GM19438 (cell line): ENCODE results near the gene MEGF6.
"Not testable (repeated sequence)": the region's sequence is repeated elsewhere in the genome, so short reads cannot be mapped to it uniquely, and the experiment has no call there.

Source experiments
- ATAC-seq: cut with Tn5 transposase; IDR thresholded peaks from one replicate; pipeline ENCODE4 v1.9.1; 2021; ENCODE audit warnings: low read depth; ENCODE audit not compliant: unreplicated experiment

The MEGF6 gene

DNA sequence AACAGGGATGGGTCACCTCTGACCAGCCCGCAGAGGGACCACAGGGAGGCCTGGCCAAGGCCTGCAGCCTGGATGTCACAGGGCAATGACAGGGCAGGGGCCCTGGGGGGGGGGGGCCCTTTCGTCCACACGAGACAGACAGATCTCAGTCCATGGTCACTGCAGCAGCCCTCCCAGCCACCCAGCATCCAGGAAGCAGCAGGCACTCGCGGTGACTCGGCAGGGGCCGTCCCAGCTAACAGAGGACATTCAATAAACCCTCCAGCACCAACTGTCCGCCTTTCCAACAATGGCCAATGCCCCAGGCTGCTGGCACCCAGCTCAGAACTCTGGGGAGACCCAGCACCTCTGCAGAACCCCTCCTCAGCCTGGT is 32.9 kb downstream of the MEGF6 start:
- no peak for ATAC-seq

DNA sequence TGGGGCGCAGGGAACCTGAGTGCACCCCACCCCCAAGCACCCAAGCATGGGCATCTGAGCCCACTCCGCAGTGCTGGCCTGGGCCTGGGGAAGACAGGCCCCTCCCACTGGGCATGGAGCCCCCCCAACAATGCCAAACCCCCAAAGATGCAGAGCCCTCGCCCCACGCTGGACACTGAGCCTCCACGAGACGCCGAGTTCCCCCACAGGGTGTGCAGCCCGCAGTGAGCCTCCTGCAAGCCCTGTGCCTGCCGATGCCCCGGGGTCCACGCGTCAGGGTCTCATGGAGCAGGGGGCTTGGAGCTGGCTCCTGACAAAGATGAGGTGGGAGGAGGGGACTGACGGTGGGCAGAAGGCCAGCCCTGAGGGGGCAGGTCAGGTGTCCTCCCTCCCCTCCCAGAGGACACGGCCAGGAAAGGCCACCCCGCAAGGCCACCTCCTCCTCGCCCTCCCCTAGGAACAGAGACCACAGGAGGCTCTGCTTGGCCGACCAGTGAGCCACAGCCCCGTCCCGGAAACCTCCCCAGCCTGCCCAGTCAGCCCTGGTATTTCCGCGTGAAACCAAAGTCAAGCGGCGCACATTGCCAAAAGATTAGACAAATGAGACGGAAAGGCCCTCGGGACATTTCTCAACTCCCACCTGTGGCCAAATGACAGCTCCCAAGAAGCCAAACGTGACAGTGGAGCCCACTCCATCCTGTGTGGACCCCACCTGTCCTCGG is 33.4 kb downstream of the MEGF6 start:
- no peak for ATAC-seq

DNA sequence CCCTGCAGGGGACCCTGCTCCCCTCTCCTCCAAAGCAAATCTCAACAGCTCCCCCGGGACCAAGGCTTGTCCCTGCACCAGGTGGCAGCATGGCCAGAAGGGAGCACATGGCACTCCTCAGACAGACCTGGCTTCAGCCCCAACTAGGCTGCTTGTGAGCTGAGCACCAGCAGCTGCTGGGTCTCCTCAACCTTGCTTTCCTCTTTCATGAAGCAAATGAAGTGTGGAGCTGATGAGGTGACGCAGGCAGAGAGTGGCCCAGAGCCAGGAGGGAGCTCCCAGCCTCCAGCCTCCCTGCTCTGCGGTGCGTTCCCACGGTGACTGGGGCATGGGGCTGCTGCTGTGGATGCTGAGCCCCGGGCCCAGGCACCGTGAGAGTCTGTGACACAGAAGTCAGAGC is 34.0 kb downstream of the MEGF6 start:
- no peak for ATAC-seq

DNA sequence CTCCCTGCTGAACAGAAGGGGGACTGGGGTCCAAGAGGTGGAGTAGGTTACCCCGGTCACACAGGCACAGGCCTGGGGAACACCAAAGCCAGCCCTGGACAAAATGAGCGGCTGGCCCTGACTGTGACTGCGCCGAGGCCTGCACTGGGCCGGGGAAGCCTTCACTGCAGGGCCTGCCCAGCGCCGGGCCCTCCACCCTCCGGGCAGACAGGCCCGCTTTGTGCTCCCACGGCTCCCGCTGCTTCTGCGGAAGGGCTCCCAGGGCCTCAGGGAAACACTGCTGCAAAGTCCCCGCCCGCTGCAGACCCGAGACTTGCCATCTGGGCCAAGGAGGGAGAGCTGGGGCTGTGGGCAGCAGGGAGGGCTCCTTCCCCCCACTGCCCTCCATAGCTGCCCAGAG is 35.3 kb downstream of the MEGF6 start:
- no peak for ATAC-seq

DNA sequence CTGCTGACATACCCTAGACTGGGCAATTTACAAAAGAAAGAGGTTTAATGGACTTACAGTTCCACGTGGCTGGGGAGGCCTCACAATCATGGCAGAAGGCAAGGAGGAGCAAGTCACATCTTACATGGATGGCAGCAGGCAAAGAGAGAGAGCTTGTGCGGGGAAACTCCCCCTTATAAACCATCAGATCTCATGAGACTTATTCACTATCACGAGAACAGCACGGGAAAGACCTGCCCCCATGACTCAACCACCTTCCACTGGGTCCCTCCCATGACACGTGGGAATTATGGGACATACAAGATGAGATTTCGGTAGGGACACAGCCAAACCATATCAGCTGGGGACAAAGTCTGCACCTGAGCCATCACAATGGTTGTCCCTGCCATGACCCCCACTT is 35.8 kb downstream of the MEGF6 start:
- ATAC-seq, result not testable (repeated sequence)

DNA sequence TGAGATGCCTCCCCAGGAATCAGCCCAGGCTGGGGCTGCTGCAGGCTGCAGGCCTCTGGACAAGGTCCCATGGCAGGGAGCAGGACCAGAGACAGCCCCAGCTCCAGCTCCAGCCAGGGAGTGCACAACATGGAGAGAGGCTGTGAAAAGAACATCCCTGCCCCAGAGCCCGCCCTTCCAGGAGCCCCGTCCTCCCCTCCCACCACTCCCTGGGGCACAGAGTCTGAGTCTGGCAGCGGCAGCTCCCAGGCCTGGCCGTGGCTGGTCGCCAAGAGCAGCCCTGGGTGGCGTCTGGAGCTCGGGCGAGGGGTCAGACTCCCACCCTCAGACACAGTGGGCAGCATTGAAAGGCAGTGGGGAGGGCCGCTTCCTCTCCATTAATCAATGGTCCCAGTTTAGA is 37.8 kb downstream of the MEGF6 start:
- ATAC-seq, result no peak

DNA sequence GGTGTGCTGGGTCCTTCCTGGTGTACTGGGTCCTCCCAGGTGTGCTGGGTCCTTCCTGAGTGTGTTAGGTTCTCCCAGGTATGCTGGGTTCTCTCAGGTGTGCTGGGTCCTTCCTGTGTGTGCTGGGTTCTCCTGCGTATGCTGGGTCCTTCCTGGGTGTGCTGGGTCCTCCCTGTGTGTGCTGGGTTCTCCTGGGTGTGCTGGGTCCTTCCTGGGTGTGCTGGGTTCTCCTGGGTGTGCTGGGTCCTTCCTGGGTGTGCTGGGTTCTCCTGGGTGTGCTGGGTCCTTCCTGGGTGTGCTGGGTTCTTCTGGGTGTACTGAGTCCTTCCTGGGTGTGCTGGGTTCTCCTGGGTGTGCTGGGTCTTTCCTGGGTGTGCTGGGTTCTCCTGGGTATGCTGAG is 38.7 kb downstream of the MEGF6 start:
- ATAC-seq, result not testable (repeated sequence)

DNA sequence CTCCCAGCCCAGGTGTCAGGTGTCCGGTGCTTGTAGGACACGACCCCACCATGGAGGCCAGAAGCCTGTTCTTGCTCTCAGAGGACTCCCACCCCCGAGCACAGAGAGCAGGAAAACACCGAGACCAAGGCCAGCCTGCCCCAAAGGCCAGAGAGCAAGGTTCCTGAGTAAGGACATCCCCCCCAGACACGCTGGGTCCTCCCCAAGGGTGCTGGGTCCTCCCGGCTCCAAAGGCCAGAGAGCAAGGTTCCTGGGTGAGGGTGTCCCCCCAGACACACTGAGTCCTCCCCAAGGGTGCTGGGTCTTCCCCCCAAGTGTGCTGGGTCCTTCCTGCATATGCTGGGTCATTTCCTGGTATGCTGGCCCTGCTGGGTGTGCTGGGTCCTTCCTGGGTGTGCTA is 40.0 kb downstream of the MEGF6 start:
- ATAC-seq, result no peak

DNA sequence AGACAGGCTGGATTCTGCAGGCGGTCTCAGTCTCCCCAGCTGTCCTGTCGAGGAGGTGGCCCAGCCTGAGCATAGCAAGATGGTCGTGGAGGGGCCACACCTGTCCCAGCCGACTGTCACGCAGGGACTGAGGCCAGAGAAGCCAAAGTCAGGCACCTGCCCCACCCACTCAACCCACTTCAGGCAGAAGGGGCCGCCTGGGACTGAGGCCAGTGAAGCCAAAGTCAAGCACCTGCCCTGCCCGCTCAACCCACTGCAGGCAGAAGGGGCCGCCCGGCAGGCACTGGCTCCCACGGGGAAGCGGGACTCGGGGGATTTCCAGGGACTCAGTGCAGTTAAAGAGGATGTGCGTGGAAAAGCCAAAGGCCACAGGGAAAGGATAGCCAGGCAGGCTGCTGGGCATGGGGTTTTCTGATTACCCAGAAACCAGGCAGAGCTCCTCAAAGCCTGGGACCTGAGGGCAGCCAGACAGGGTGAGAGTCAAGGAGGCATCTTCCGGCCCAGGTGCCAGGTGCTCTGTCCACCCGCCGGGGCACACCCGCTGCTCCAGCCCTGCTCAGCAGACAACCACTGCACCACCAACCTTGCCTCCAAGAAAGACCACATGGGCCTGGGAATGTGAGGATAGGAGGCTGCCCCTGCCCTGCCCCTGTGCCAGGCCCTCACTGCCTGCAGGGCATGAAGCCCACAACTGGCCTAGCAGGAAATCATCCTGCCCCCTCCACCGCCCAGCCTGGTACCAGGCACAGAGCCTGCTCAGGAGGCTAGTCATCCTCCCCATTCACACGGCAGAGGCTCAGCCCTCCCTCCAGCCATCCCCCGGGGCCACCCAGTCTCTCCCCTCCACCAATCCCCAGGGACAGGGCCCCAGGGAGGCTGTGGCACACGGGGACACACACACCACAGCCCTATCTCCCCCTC is 41.0 kb downstream of the MEGF6 start:
- no peak for ATAC-seq

DNA sequence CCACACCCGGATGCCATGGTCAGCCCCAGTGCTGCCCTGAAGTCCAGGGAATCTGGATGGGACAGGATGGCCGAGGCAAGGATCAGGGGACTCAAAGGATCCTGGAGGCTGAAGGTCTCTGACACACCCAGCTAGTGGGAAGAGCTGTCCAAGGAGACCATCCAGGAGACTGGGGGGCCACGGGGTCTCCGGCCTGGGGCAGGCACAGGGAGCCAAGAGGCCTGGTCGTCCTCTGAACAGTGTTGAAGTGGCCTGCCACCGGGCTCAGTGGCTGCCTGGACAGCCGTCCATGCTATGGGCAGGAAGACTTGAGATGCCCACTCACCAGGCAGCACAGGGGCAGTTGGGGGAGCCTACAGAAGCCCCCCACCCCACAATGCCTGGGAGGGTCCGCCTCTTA is 41.9 kb downstream of the MEGF6 start:
- no peak for ATAC-seq

DNA sequence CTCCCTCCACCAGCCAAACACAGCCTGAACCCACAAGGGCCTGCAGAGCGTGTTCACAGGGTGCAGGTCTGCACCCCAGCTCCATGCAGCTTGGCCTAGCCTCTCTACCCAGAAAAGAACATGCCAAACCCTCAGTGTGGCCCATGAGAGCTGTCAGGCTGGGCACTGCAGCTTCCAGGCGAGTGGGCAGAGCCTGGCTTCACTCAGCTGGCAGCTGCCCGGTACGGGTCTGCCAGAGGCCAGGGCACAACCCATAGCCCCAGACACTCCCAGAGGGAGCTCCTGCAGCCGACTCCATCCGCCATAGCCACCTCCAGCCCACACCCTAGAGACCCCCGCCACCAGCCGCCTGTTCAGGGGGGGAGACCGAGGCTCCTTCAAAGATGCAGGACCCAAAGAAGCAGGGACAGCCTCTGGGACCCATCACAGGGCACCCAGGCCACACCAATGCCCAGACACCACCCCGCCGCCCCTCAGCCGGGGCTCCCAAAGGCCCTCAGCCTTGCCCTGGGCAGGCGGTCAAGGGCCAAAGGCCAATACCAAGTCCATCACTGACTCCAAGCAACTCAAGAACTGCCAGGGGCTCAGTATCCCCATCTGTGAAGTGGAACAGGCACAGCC is 42.4 kb downstream of the MEGF6 start:
- no peak for ATAC-seq

DNA sequence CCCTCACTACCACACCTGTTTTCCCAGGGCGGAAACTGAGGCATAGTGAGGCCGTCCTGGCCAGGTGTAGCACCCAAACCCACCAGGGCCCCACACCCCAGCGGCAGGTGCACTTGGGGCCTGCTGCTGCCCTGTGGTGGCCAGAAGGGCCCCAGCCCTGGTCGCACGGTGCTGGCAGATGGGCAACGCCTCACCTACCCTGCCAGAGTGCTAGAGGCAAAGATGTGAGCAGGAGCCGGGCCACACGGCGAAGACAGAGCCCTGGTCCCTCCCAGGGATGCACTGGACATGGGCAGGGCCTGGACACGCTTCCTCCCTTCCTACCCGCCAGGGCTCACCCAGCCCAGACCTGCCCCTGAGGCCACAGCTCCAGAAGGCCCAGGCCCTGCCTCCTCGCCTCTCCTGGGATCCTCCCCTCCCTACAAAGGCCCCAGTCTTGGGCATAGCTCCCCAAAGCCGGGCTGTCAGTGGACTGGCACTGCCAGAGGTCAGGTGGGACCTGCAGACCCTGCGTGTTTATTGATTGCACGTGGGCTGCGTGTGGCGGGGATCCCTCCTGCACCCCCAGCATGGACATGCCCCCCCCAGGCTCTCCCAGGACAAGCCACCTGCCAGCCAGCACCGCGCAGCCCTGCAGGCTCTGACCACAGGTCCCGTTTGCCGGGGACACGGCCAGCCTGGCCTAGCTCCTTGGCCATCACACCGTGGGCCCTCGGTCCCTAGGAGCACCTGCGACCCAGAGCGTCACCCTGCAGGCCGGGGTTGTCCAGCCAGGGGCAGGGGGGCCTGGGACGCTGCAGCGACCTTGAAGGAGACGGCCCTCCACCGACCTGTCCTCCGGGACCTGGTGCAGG is 44.1 kb downstream of the MEGF6 start:
- no peak for ATAC-seq

DNA sequence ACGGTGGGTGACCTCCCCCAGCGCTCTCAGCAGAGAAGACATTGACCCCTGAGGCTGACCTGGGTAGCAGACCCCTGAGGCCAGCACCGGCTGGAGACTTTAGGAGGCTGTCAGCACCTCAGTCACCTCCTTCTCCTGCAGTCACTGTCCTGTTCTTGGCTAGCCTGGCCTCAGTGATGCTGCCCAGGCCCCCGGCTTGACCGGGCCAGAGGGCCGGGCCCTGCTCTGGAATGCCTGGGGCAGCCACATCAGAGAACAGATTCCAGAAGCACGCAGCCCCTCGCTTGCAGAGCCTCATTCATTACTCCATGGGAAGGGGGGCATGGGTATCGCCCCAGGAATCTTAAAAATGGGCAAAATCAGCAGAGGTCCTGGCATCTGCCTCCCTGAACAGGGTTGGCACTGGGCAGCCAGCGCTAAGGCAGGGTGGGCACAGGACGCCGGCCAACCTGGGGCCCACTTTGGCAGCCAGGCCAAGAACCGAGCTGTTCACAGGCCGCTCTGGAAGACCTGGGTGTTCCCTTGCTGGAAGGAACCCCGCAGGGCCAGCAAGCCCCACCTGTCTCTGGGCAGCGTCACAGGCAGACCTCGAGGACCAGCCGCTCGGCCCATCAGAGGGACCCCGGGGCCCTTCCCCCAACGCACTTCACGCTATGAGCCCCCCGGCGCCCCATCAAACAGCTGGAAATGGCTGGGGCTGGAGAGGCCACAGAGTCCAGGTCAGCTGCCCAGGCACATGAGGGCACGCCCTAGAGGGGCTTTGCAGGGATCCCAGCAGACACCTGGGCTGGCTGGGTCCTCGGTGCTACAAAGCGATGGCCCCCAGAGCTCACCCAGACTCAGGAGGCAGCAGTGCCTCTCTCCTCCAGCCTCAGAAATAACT is 45.1 kb downstream of the MEGF6 start:
- no peak for ATAC-seq

DNA sequence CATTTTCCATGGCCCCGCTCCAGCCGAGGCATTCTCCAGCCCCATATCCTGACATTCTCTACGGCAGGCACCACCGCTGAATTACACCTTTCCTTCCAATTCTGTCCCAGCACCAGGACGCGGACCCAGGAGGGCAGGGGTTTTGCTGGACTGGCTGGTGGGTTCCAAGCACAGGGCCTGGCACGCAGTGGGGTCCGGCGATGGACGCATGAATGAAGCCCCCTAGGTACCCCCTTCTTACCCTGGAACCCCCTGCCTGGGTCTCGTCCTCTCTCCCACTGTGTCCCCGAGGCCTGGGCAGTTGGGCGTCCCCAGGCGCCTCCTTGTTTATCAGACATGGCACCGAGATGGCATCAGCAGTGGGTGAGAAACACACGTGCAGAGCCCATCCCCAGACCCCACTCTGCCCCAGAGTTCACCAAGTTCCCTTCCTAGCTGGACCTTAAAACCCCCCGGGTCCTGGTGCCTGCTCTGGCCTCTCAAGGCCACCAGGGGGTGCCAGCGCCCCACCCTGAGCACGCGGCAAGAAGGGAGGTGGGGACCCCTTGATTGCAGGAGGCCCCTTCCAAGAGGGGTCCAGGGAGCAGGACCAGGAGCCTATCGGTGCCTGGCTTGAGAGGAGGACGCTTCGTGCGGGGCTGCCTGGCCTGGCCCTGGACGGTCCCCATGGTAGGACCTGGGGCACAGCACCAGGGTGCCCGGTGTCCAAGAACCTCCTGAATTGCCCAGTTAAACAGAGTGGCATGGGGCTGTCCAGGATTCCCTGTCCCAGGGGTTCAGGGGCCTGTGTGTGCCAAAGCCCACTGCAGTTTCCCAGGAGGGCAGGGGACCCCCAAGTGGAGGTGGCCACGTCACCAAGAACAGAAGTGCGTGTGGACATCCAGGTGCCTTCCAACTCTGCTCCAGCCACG is 46.1 kb downstream of the MEGF6 start:
- no peak for ATAC-seq

DNA sequence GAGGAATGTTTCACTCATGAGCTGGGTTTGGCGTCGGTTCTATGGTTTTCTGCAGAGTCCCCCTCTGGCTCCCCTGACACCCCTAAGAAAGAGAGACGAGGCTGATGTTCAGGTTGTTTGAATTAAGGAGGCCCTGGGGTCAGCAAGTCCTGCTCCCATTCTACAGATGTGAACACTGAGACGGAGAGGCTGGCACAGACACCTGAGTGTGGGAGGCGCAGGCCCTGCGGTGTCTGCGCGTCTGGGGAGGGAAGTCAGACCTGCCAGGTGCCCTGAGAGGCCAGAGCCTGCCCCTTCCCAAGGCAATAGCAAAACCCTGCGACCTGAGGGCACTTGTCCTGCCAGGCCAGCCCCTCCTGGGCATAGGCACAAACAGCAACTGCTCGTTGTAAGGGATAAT is 47.7 kb downstream of the MEGF6 start:
- ATAC-seq, result no peak

DNA sequence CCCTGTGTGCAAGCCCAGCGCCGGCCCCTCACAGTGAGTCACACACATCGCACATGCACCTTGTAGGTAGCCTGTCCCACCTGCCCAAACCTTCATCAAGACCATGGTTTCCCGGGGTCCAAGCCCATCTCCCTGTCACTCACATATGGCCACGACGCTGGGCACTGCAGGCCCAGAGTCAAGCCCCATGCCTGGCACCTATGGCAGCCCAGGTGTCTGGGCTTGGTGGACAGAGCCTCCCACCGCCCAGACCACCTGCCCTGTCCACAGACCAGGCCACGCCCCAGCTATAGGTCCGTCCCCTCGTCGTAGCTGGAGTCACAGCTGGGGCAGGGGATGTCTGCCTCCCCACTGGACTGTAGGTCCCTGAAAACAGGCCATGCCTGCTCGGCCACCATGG is 48.2 kb downstream of the MEGF6 start:
- ATAC-seq, result no peak

DNA sequence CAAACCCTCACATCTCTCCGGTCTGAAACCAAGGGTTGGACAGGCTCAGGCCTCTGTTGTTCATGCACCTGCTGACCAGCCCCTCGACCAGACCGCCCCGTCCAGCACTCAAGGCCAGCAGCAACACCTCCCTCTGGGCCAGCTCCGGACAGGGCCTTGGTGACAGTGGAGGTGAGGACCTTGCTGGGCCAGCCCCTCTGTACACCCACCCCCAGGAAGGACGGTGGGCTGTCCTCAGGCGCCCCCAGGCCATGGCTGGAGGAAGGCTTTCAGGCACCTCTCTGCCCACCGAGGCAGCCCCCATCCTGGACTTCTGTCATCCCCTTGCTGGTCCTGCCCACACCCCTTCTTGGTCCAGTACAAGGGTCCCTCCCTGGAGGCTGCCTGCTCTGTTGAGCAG is 48.6 kb downstream of the MEGF6 start:
- no peak for ATAC-seq

DNA sequence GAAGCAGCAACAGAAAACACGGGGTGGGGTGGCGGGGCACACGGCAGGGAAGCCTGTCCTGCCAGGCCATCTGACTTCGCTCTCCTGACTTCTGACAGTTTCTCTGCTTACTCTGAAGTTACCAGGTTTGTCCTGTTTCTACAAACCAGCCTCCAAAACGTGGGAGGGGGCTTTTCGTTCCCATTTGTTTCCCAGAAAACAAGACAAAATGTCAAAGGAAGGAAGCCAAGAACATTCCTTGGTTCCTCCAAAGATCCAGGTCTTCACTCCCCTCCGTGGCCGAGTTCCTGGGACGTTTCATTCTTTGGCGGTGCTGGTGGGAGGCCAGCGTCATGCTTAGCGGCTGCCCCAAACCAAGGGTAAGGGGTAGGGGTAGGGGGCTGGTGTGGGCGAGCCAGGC is 49.6 kb downstream of the MEGF6 start:
- no peak for ATAC-seq

DNA sequence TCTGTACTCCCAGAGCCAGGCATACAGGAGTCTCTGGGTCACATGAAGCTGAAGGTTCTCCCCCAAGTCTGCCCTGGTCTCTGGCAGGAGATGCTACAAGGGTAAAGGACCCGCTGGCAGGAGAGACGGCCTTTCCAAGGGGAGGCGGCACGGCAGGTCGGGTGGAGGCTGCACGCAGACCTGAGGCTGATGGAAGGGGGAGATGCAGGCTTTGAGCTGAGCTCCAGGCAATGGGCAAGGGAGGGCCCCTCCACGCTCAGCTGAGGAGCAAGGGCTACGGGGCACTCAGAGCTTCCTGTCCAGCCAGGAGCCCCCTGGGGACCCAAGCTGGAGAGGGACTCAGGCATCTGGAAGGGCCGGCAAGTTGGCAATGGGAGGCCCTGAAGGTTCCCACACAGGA is 50.3 kb downstream of the MEGF6 start:
- ATAC-seq, result no peak
